GM21528 (cell line): Measurements from ENCODE around the gene MIXL1.
"Not testable (repeated sequence)": the region's sequence is repeated elsewhere in the genome, so short reads cannot be mapped to it uniquely, and the experiment has no call there.

Experiments used
- ATAC-seq: cut with Tn5 transposase; IDR thresholded peaks from one replicate; pipeline ENCODE4 v1.9.1; 2021; ENCODE audit warnings: mild to moderate bottlenecking, moderate library complexity; ENCODE audit not compliant: unreplicated experiment, low FRiP score

MIXL1 gene

GRCh38 chr1:226211181-226211821, 12.2 kb upstream of the MIXL1 start:
- ATAC-seq, result no peak

- no peak for ATAC-seq
Observed at GRCh38 chr1:226212545-226212944, 10.9 kb upstream of the MIXL1 start.

- ATAC-seq, result no peak
Observed at GRCh38 chr1:226215239-226215638, 8.2 kb upstream of the MIXL1 start.

- no peak for ATAC-seq
Observed at GRCh38 chr1:226216056-226216455, 7.4 kb upstream of the MIXL1 start.

GRCh38 chr1:226217273-226217672, 6.2 kb upstream of the MIXL1 start:
- no peak for ATAC-seq

GRCh38 chr1:226220473-226221189, 2.8 kb upstream of the MIXL1 start:
- no peak for ATAC-seq

GRCh38 chr1:226222686-226223085, 778 bp upstream of the MIXL1 start:
- no peak for ATAC-seq

GRCh38 chr1:226223786-226224244, 351 bp downstream of the MIXL1 start:
- ATAC-seq, result peak; percentile 61

- ATAC-seq, result no peak
Observed at GRCh38 chr1:226226601-226227000, 3.1 kb downstream of the MIXL1 start.

- ATAC-seq, result peak; percentile 72
Observed at GRCh38 chr1:226233293-226233692, 9.8 kb downstream of the MIXL1 start.

GRCh38 chr1:226233806-226234205, 10.3 kb downstream of the MIXL1 start:
- ATAC-seq, result no peak

- no peak for ATAC-seq
Observed at GRCh38 chr1:226236826-226237225, 13.4 kb downstream of the MIXL1 start.

- no peak for ATAC-seq
Observed at GRCh38 chr1:226239421-226239820, 16.0 kb downstream of the MIXL1 start.

- no peak for ATAC-seq
Observed at GRCh38 chr1:226248091-226248490, 24.6 kb downstream of the MIXL1 start.

- no peak for ATAC-seq
Observed at GRCh38 chr1:226248796-226249195, 25.3 kb downstream of the MIXL1 start.

- no peak for ATAC-seq
Observed at GRCh38 chr1:226250511-226250910, 27.0 kb downstream of the MIXL1 start.

- ATAC-seq, result not testable (repeated sequence)
Observed at GRCh38 chr1:226252841-226253240, 29.4 kb downstream of the MIXL1 start.

- no peak for ATAC-seq
Observed at GRCh38 chr1:226253933-226254332, 30.5 kb downstream of the MIXL1 start.

- no peak for ATAC-seq
Observed at GRCh38 chr1:226255380-226255779, 31.9 kb downstream of the MIXL1 start.

- ATAC-seq, result no peak
Observed at GRCh38 chr1:226261818-226262217, 38.4 kb downstream of the MIXL1 start.

- ATAC-seq, result no peak
Observed at GRCh38 chr1:226268421-226269124, 45.1 kb downstream of the MIXL1 start.
